Osteoblast (primary cell): ENCODE results near the gene ADAR. TPM values are rescaled to one million over a fixed set of nuclear protein-coding genes. Genes with fewer than 3 reads are reported as not detected.

Experiments
- DNase-seq: peaks from one replicate; pipeline ENCODE4 v3.0.0; 2011; ENCODE audit warnings: low spot score, mixed read lengths; ENCODE audit not compliant: insufficient read length; ENCODE audit errors: missing footprints
- H2AFZ ChIP-seq: 2 replicates; pipeline ENCODE4 v1.6.0; 2011; ENCODE audit warnings: mild to moderate bottlenecking, low read length
- H3K27ac ChIP-seq: 2 replicates; pipeline ENCODE4 v1.5.1; 2011; ENCODE audit warnings: mild to moderate bottlenecking, low read depth, low read length, moderate library complexity
- H3K27me3 ChIP-seq: 2 replicates; pipeline ENCODE4 v1.6.0; 2012; ENCODE audit warnings: mild to moderate bottlenecking, control low read depth, inconsistent platforms, low read length, moderate library complexity; ENCODE audit not compliant: insufficient read depth
- H3K36me3 ChIP-seq: 2 replicates; pipeline ENCODE4 v1.5.1; 2011; ENCODE audit warnings: mild to moderate bottlenecking, low read length, control low read depth, moderate library complexity; ENCODE audit not compliant: insufficient read depth
- H3K4me1 ChIP-seq: 2 replicates; pipeline ENCODE4 v1.5.1; 2011; ENCODE audit warnings: mild to moderate bottlenecking, low read length, control low read depth, moderate library complexity; ENCODE audit not compliant: insufficient read depth
- H3K4me2 ChIP-seq: 2 replicates; pipeline ENCODE4 v1.6.0; 2011; ENCODE audit warnings: mild to moderate bottlenecking, low read length; ENCODE audit not compliant: insufficient read depth
- H3K4me3 ChIP-seq: fragments of 200-600 bp; sonication (generic); 3 replicates; pipeline ENCODE4 v1.5.1; 2012; ENCODE audit warnings: mild to moderate bottlenecking, low read length, inconsistent platforms; ENCODE audit not compliant: insufficient read depth
- H3K79me2 ChIP-seq: 2 replicates; pipeline ENCODE4 v1.6.0; 2012; ENCODE audit warnings: mild to moderate bottlenecking, low read length, control low read depth, inconsistent platforms; ENCODE audit not compliant: insufficient read depth
- H3K9me3 ChIP-seq: 2 replicates; pipeline ENCODE4 v1.5.1; 2011; ENCODE audit warnings: low read depth, low read length, control low read depth
- H4K20me1 ChIP-seq: 2 replicates; pipeline ENCODE4 v1.6.0; 2012; ENCODE audit warnings: mild to moderate bottlenecking, low read length, control low read depth; ENCODE audit not compliant: insufficient read depth
- CTCF ChIP-seq: IDR thresholded peaks from 2 replicates; pipeline ENCODE4 v1.5.1; 2011; ENCODE audit warnings: mild to moderate bottlenecking, low read depth, low read length, moderate library complexity; ENCODE audit errors: extremely low read depth
- total RNA-seq: library from RNA; depleted of rRNA; stranded (reverse); fragments of >200 nt; gene quantifications from 2 replicates; pipeline ENCODE4 v1.2.3, GENCODE V29; 2012

ADAR gene
- total RNA-seq, 1 donor = 118 TPM

- no peak for TF ChIP-seq CTCF
- Histone ChIP-seq H4K20me1 (peaks cover 34% of the 10 kb centered on the region), H3K4me3 (peak overlapping the region; percentile 94), H3K9me3 (no peaks in the 10 kb centered on the region), H3K79me2 (peaks cover 59% of the 10 kb centered on the region), H3K27me3 (peaks cover 2% of the 10 kb centered on the region), H2AFZ (peak overlapping the region; percentile 99), H3K4me2 (peak overlapping the region; percentile 98), H3K36me3 (no peaks in the 10 kb centered on the region), H3K4me1 (peaks cover 32% of the 10 kb centered on the region), H3K27ac (peak overlapping the region; percentile 98)
- no peak for DNase-seq
Measured at GRCh38 chr1:154626456-154627256, 18.7 kb upstream of the ADAR start.

GRCh38 chr1:154624746-154625643 lies 17.0 kb upstream of the ADAR start:
- Histone ChIP-seq H3K4me1 (peaks cover 32% of the 10 kb centered on the region), H3K27me3 (no peaks in the 10 kb centered on the region), H3K79me2 (peaks cover 73% of the 10 kb centered on the region), H3K36me3 (no peaks in the 10 kb centered on the region), H2AFZ (no peak overlapping the region), H3K27ac (peak overlapping the region; percentile 82), H3K9me3 (no peaks in the 10 kb centered on the region), H3K4me2 (peak overlapping the region; percentile 12), H3K4me3 (no peak overlapping the region), H4K20me1 (peaks cover 37% of the 10 kb centered on the region)
- peak; percentile 82 for DNase-seq
- TF ChIP-seq CTCF = peak; percentile 12

- Histone ChIP-seq H3K79me2 (peaks cover 90% of the 10 kb centered on the region), H3K27me3 (no peaks in the 10 kb centered on the region), H4K20me1 (peaks cover 49% of the 10 kb centered on the region), H3K27ac (no peak overlapping the region), H2AFZ (no peak overlapping the region), H3K4me2 (no peak overlapping the region), H3K9me3 (no peaks in the 10 kb centered on the region), H3K36me3 (no peaks in the 10 kb centered on the region), H3K4me3 (no peak overlapping the region), H3K4me1 (peaks cover 32% of the 10 kb centered on the region)
- no peak for TF ChIP-seq CTCF
- DNase-seq = no peak
Measured at GRCh38 chr1:154623358-154623757, 15.4 kb upstream of the ADAR start.
